MM.1S (cell line): ENCODE data around the gene EXOC5.
"Not testable (repeated sequence)": the region's sequence is repeated elsewhere in the genome, so short reads cannot be mapped to it uniquely, and the experiment has no call there.

ENCODE experiments used
- DNase-seq: peaks from one replicate; pipeline ENCODE4 v3.0.0-alpha.2; 2015
- H2AFZ ChIP-seq: fragments of 300-600 bp; sonication (generic); 2 replicates; pipeline ENCODE4 v1.6.0; 2016; ENCODE audit warnings: antibody characterized with exemption, low read length
- H3F3A ChIP-seq: fragments of 300-600 bp; sonication (generic); 2 replicates; pipeline ENCODE4 v1.6.1; 2016; ENCODE audit warnings: mild to moderate bottlenecking, antibody characterized with exemption, low read length, moderate library complexity, mixed read lengths; ENCODE audit not compliant: insufficient read depth
- H3K27ac ChIP-seq: fragments of 300-600 bp; sonication (generic); 2 replicates; pipeline ENCODE4 v1.5.1; 2016; ENCODE audit warnings: mild to moderate bottlenecking, low read length
- H3K27me3 ChIP-seq: fragments of 300-600 bp; sonication (generic); replicated peaks from 2 replicates; pipeline ENCODE4 v1.6.0; 2016; ENCODE audit warnings: low read length; ENCODE audit not compliant: insufficient read depth
- H3K36me3 ChIP-seq: fragments of 300-600 bp; sonication (generic); replicated peaks from 2 replicates; pipeline ENCODE4 v1.6.1; 2016; ENCODE audit warnings: mild to moderate bottlenecking, low read length, mixed read lengths; ENCODE audit not compliant: insufficient read depth
- H3K4me1 ChIP-seq: fragments of 300-600 bp; sonication (generic); 2 replicates; pipeline ENCODE4 v1.6.1; 2016; ENCODE audit warnings: low read length, mixed read lengths
- H3K4me2 ChIP-seq: fragments of 300-600 bp; sonication (generic); 2 replicates; pipeline ENCODE4 v1.6.0; 2016; ENCODE audit warnings: low read depth, low read length
- H3K4me3 ChIP-seq: fragments of 300-600 bp; sonication (generic); 2 replicates; pipeline ENCODE4 v1.5.1; 2016; ENCODE audit warnings: low read length, mixed read lengths
- H3K79me2 ChIP-seq: fragments of 300-600 bp; sonication (generic); 2 replicates; pipeline ENCODE4 v1.6.1; 2016; ENCODE audit warnings: mixed run types, low read length, mixed read lengths
- H3K9ac ChIP-seq: fragments of 300-600 bp; sonication (generic); 2 replicates; pipeline ENCODE4 v1.6.1; 2016; ENCODE audit warnings: low read length, mixed read lengths
- H3K9me2 ChIP-seq: fragments of 300-600 bp; sonication (generic); replicated peaks from 2 replicates; pipeline ENCODE4 v1.6.1; 2016; ENCODE audit warnings: mild to moderate bottlenecking, low read length, mixed read lengths; ENCODE audit not compliant: insufficient read depth
- H3K9me3 ChIP-seq: fragments of 300-600 bp; sonication (generic); replicated peaks from 2 replicates; pipeline ENCODE4 v1.6.1; 2016; ENCODE audit warnings: mild to moderate bottlenecking, low read length, mixed read lengths; ENCODE audit not compliant: insufficient read depth
- H4K20me1 ChIP-seq: fragments of 300-600 bp; sonication (generic); 2 replicates; pipeline ENCODE4 v1.6.1; 2016; ENCODE audit warnings: mild to moderate bottlenecking, low read length, moderate library complexity, mixed read lengths; ENCODE audit not compliant: insufficient read depth
- EZH2 ChIP-seq: fragments of 300-600 bp; sonication (generic); optimal IDR thresholded peaks from 2 replicates; pipeline ENCODE3; 2017; ENCODE audit warnings: low read depth, mild to moderate bottlenecking, antibody characterized with exemption, low read length, mixed read lengths
- EZH2phosphoT487 ChIP-seq: fragments of 300-600 bp; sonication (generic); IDR thresholded peaks from 2 replicates; pipeline ENCODE4 v1.6.1; 2018; ENCODE audit warnings: antibody characterized with exemption, low read length
- TF ChIP-seq, protein P1 (sequence below): fragments of 300-600 bp; sonication (generic); IDR thresholded peaks from 2 replicates; pipeline ENCODE4 v1.5.1; 2016; ENCODE audit warnings: antibody characterized with exemption, low read length, mixed read lengths

Gene EXOC5

GRCh38 chr14:57209561-57209960, 59.1 kb downstream of the EXOC5 start:
- DNase-seq = no peak
- H4K20me1 ChIP-seq = no peaks in the 10 kb centered on the region
- no peak overlapping the region for H2AFZ ChIP-seq
- no peak overlapping the region for H3K4me2 ChIP-seq
- no peaks in the 10 kb centered on the region for H3K9me2 ChIP-seq
- H3F3A ChIP-seq = no peaks in the 10 kb centered on the region
- no peaks in the 10 kb centered on the region for H3K27me3 ChIP-seq
- H3K27ac ChIP-seq = no peak overlapping the region
- H3K4me3 ChIP-seq = no peak overlapping the region
- H3K9me3 ChIP-seq = no peaks in the 10 kb centered on the region
- H3K9ac ChIP-seq = no peak overlapping the region
- no peaks in the 10 kb centered on the region for H3K36me3 ChIP-seq
- H3K4me1 ChIP-seq = no peaks in the 10 kb centered on the region
- no peak for TF ChIP-seq EZH2
- no peak for TF ChIP-seq EZH2phosphoT487
- TF ChIP-seq, protein P1, sequence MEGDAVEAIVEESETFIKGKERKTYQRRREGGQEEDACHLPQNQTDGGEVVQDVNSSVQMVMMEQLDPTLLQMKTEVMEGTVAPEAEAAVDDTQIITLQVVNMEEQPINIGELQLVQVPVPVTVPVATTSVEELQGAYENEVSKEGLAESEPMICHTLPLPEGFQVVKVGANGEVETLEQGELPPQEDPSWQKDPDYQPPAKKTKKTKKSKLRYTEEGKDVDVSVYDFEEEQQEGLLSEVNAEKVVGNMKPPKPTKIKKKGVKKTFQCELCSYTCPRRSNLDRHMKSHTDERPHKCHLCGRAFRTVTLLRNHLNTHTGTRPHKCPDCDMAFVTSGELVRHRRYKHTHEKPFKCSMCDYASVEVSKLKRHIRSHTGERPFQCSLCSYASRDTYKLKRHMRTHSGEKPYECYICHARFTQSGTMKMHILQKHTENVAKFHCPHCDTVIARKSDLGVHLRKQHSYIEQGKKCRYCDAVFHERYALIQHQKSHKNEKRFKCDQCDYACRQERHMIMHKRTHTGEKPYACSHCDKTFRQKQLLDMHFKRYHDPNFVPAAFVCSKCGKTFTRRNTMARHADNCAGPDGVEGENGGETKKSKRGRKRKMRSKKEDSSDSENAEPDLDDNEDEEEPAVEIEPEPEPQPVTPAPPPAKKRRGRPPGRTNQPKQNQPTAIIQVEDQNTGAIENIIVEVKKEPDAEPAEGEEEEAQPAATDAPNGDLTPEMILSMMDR = no peak
- H3K79me2 ChIP-seq = no peaks in the 10 kb centered on the region

DNA sequence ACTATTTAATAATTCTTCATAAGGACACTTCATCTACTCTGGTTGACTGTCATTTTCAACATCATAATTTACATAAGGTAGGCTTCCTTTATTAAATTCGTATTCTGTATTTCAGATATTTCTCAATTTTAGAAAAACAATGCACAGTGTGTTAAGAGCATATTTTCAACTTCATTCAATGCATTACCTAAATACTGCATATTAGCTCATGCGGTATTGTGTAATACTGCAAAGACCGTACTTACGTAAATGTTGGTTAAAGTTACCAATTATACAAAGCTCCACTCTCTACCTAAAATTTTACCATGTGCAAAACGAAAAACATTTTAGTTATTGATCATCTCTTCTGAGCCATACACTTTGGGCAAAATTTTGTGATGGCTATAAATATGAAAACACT, 62.8 kb downstream of the EXOC5 start:
- Histone ChIP-seq H3K4me2 (no peak overlapping the region), H2AFZ (no peak overlapping the region), H3K9ac (no peak overlapping the region), H3K9me3 (no peaks in the 10 kb centered on the region), H3K27ac (no peak overlapping the region), H4K20me1 (no peaks in the 10 kb centered on the region), H3K4me3 (no peak overlapping the region), H3F3A (no peaks in the 10 kb centered on the region), H3K4me1 (no peaks in the 10 kb centered on the region), H3K27me3 (no peaks in the 10 kb centered on the region), H3K9me2 (no peaks in the 10 kb centered on the region), H3K79me2 (no peaks in the 10 kb centered on the region), H3K36me3 (no peaks in the 10 kb centered on the region)
- TF ChIP-seq EZH2 (no peak), EZH2phosphoT487 (no peak)
- TF ChIP-seq, protein P1 = no peak
- no peak for DNase-seq

DNA sequence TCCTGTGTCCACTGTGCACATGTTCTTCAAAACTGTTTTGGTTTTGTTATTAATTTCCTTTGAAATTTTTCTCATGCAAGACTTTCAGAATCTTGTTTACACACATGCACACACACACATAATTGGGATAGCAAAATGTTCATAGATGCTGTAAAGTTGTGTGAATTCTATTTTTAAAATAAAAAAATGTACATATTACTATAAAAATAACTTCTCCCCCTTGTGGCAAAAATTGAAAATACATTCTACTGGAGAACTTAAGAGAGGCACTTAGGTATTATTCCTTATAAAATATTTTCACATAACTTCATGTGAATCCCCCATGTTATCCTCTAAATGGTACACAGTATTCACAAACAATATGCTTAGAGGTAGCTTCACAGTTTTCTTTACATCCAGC, 66.0 kb downstream of the EXOC5 start:
- H3K4me1 ChIP-seq = not testable (repeated sequence)

GRCh38 chr14:57199921-57200320, 68.8 kb downstream of the EXOC5 start:
- no peaks in the 10 kb centered on the region for H4K20me1 ChIP-seq
- H3K9ac ChIP-seq = no peak overlapping the region
- TF ChIP-seq EZH2phosphoT487 (no peak), EZH2 (no peak)
- TF ChIP-seq, protein P1 = no peak
- no peaks in the 10 kb centered on the region for H3K9me3 ChIP-seq
- no peaks in the 10 kb centered on the region for H3K36me3 ChIP-seq
- H3K4me3 ChIP-seq = no peak overlapping the region
- no peaks in the 10 kb centered on the region for H3K27me3 ChIP-seq
- DNase-seq = no peak
- no peak overlapping the region for H3K4me2 ChIP-seq
- no peak overlapping the region for H3K27ac ChIP-seq
- no peak overlapping the region for H2AFZ ChIP-seq
- no peaks in the 10 kb centered on the region for H3K79me2 ChIP-seq
- no peaks in the 10 kb centered on the region for H3K9me2 ChIP-seq
- no peaks in the 10 kb centered on the region for H3K4me1 ChIP-seq
- H3F3A ChIP-seq = no peaks in the 10 kb centered on the region

More for the DNA sequence above, 66.0 kb downstream of the EXOC5 start:
- not testable (repeated sequence) for H4K20me1 ChIP-seq, H3K36me3 ChIP-seq, H3K79me2 ChIP-seq, H3K9ac ChIP-seq, H3K27ac ChIP-seq, DNase-seq, H3F3A ChIP-seq, H3K4me2 ChIP-seq, H3K9me3 ChIP-seq, H3K9me2 ChIP-seq, H2AFZ ChIP-seq, H3K4me3 ChIP-seq, H3K27me3 ChIP-seq
